HCT116 (cell line): ENCODE results near the gene DDX53. TPM values are rescaled to one million over a fixed set of nuclear protein-coding genes. Genes with fewer than 3 reads are reported as not detected.

ENCODE experiments used
- ATAC-seq: fragments of 200-7000 bp; cut with Tn5 transposase; 2 replicates; pipeline ENCODE4 v1.9.1; 2020; ENCODE audit warnings: mild to moderate bottlenecking, moderate library complexity
- BruUV-seq: library from RNA; stranded (reverse); fragments of 400-500 nt; replicated peaks from 2 replicates; lab custom pipeline; 2021; lab: Mats Ljungman, UMichigan
- CTCF ChIA-PET: fragments of 300-600 bp; sonication (Branson Sonifier 250); formaldehyde crosslinking; loops from one replicate; lab custom pipeline; 2021; ENCODE audit warnings: antibody characterized with exemption; lab: Charles Lee
- POLR2A ChIA-PET: fragments of 300-600, 350-600 bp; sonication (Branson Sonifier 250); formaldehyde crosslinking; loops from one replicate; lab custom pipeline; 2021; ENCODE audit warnings: antibody characterized with exemption; lab: Charles Lee
- RAD21 ChIA-PET, 2 experiments: fragments of 300-600 bp; sonication (Branson Sonifier 250); formaldehyde crosslinking; loops; one replicate each; lab custom pipeline; 2023; ENCODE audit warnings: low total read pairs in 2 of 2; ENCODE audit not compliant: uncharacterized antibody in 2 of 2, unreplicated experiment in 2 of 2, low non-redundant PET in 1 of 2; lab: Charles Lee
- DNase-seq: peaks from one replicate; pipeline ENCODE4 v3.0.0-alpha.2; 2010; ENCODE audit warnings: low read depth, low spot score
- H2AFZ ChIP-seq: fragments of 200-600 bp; shearing (Covaris generic), sonication (generic); 2 replicates; pipeline ENCODE4 v1.6.1; 2017; ENCODE audit warnings: low read depth, mixed run types, mixed read lengths, antibody characterized with exemption, low read length; ENCODE audit not compliant: poor library complexity, severe bottlenecking
- H3K27ac ChIP-seq: 2 replicates; pipeline ENCODE4 v1.5.1; 2012; ENCODE audit warnings: low read depth, low read length
- H3K27me3 ChIP-seq: fragments of 200-600 bp; sonication (generic); 2 replicates; pipeline ENCODE4 v1.6.1; 2016; ENCODE audit warnings: mixed run types, low read length, mixed read lengths; ENCODE audit not compliant: insufficient read depth
- H3K36me3 ChIP-seq, 2 experiments: fragments of 200-500 bp in 1 of 2; fragments of 200-600 bp in 1 of 2; sonication (Bioruptor generic) in 1 of 2; sonication (generic) in 1 of 2; 2 replicates each; pipeline versions ENCODE4 v1.5.1 to v1.6.1; 2014 to 2016; ENCODE audit warnings: low read length in 2 of 2, inconsistent platforms in 1 of 2, mixed read lengths in 1 of 2, mixed run types in 1 of 2; ENCODE audit not compliant: insufficient read depth in 2 of 2, control insufficient read depth in 1 of 2
- H3K4me1 ChIP-seq, 2 experiments: fragments of 200-600 bp in 1 of 2; sonication (generic) in 1 of 2; 2 replicates each; pipeline versions ENCODE4 v1.5.1 to v1.6.1; 2012 to 2017; ENCODE audit warnings: low read length in 2 of 2, inconsistent platforms in 1 of 2, mild to moderate bottlenecking in 1 of 2, mixed read lengths in 1 of 2, mixed run types in 1 of 2, moderate library complexity in 1 of 2; ENCODE audit not compliant: insufficient read depth in 2 of 2, control insufficient read depth in 1 of 2
- H3K4me2 ChIP-seq: fragments of 200-600 bp; sonication (generic); 2 replicates; pipeline ENCODE4 v1.6.1; 2017; ENCODE audit warnings: mixed run types, low read length, mixed read lengths
- H3K4me3 ChIP-seq, 2 experiments: fragments of 200-600 bp in 1 of 2; sonication (generic) in 1 of 2; replicated peaks in 1 of 2; 2 replicates each; pipeline ENCODE4 v1.5.1; 2011 to 2016; ENCODE audit warnings: low read length in 2 of 2, control low read depth in 1 of 2, low read depth in 1 of 2, mild to moderate bottlenecking in 1 of 2, mixed read lengths in 1 of 2, mixed run types in 1 of 2
- H3K79me2 ChIP-seq: fragments of 200-600 bp; sonication (generic); 2 replicates; pipeline ENCODE4 v1.6.1; 2017; ENCODE audit warnings: mild to moderate bottlenecking, mixed run types, low read length, moderate library complexity, mixed read lengths; ENCODE audit not compliant: insufficient read depth
- H3K9ac ChIP-seq: fragments of 200-600 bp; sonication (generic); 2 replicates; pipeline ENCODE4 v1.6.1; 2016; ENCODE audit warnings: low read length, mixed read lengths
- H3K9me2 ChIP-seq: fragments of 200-600 bp; sonication (generic), shearing (Covaris generic); 2 replicates; pipeline ENCODE4 v1.6.1; 2017; ENCODE audit warnings: mixed run types, mild to moderate bottlenecking, moderate library complexity; ENCODE audit not compliant: insufficient read depth
- H3K9me3 ChIP-seq, 2 experiments: fragments of 200-500 bp in 1 of 2; fragments of 200-600 bp in 1 of 2; sonication (Bioruptor generic) in 1 of 2; sonication (generic) in 1 of 2; 2 replicates each; pipeline ENCODE4 v1.6.1; 2014 to 2017; ENCODE audit warnings: low read length in 2 of 2, mixed read lengths in 2 of 2, inconsistent platforms in 1 of 2, low read depth in 1 of 2, mild to moderate bottlenecking in 1 of 2, mixed run types in 1 of 2, moderate library complexity in 1 of 2; ENCODE audit not compliant: control insufficient read depth in 1 of 2, insufficient read depth in 1 of 2
- H4K20me1 ChIP-seq: fragments of 200-600 bp; sonication (generic), shearing (Covaris generic); 2 replicates; pipeline ENCODE4 v1.6.1; 2017; ENCODE audit warnings: mixed run types, mild to moderate bottlenecking, moderate library complexity; ENCODE audit not compliant: insufficient read depth
- EZH2 ChIP-seq: fragments of 200-600 bp; sonication (generic); IDR thresholded peaks from 2 replicates; pipeline ENCODE4 v1.6.1; 2017; ENCODE audit warnings: antibody characterized with exemption, mixed run types
- EZH2phosphoT487 ChIP-seq: fragments of 200-600 bp; IDR thresholded peaks from 2 replicates; pipeline ENCODE4 v1.6.1; 2018; ENCODE audit warnings: antibody characterized with exemption, borderline replicate concordance
- JUND ChIP-seq: IDR thresholded peaks from 2 replicates; pipeline ENCODE4 v1.6.1; 2012
- POLR2AphosphoS5 ChIP-seq: IDR thresholded peaks from 2 replicates; pipeline ENCODE4 v1.6.1; 2011; ENCODE audit warnings: mild to moderate bottlenecking, low read depth, low read length, moderate library complexity
- SIN3A ChIP-seq: IDR thresholded peaks from 2 replicates; pipeline ENCODE4 v1.6.1; 2012; ENCODE audit warnings: low read depth
- SP1 ChIP-seq: IDR thresholded peaks from 2 replicates; pipeline ENCODE4 v1.6.1; 2012; ENCODE audit warnings: low read depth
- SRF ChIP-seq: IDR thresholded peaks from 2 replicates; pipeline ENCODE4 v1.6.1; 2012; ENCODE audit warnings: low read depth
- ZBTB33 ChIP-seq: IDR thresholded peaks from 2 replicates; pipeline ENCODE4 v1.6.1; 2011; ENCODE audit warnings: mild to moderate bottlenecking, low read length, moderate library complexity; ENCODE audit not compliant: insufficient replicate concordance; ENCODE audit errors: extremely low read depth
- intact Hi-C: fragments of 100-400 bp; cut with micrococcal nuclease; formaldehyde crosslinking; loops from 2 replicates; pipeline ENCODE4 v1.10.0; 2022
- total RNA-seq: library from RNA; stranded (reverse); gene quantifications from one replicate; pipeline ENCODE4 v1.2.1, GENCODE V29; 2021; ENCODE audit not compliant: unreplicated experiment
- TF ChIP-seq, protein P1 (sequence below): IDR thresholded peaks from 2 replicates; pipeline ENCODE4 v1.6.1; 2012; ENCODE audit warnings: low read depth

DDX53 gene
- total RNA-seq, 1 experiment from 2014 or later: not detected

GRCh38 chrX:23046443-23046842, 46.7 kb downstream of the DDX53 start:
- no peak overlapping the region for H3K9ac ChIP-seq
- H3K79me2 ChIP-seq: no peaks in the 10 kb centered on the region
- no peak overlapping the region for H3K27ac ChIP-seq
- H3K9me2 ChIP-seq: no peaks in the 10 kb centered on the region
- no TSS peak for BruUV-seq
- H3K36me3 ChIP-seq: no peaks in the 10 kb centered on the region
- CTCF ChIA-PET: no interaction called here
- no peaks in the 10 kb centered on the region for H3K9me3 ChIP-seq
- H3K27me3 ChIP-seq: no peaks in the 10 kb centered on the region
- H3K4me2 ChIP-seq: no peak overlapping the region
- RAD21 ChIA-PET: no interaction called here
- TF ChIP-seq EZH2: no peak
- no peak for TF ChIP-seq SP1
- TF ChIP-seq JUND: no peak
- TF ChIP-seq SRF: no peak
- TF ChIP-seq, all 23 proteins: peak for 0
- intact Hi-C loops: no loop called here
- ATAC-seq: no peak
- POLR2A ChIA-PET: no interaction called here
- Histone ChIP-seq H3K4me1 (no peaks in the 10 kb centered on the region), H4K20me1 (no peaks in the 10 kb centered on the region), H3K4me3 (no peak overlapping the region), H2AFZ (no peak overlapping the region)
- DNase-seq: no peak

- no peak for TF ChIP-seq ZBTB33
- TF ChIP-seq, protein P1, sequence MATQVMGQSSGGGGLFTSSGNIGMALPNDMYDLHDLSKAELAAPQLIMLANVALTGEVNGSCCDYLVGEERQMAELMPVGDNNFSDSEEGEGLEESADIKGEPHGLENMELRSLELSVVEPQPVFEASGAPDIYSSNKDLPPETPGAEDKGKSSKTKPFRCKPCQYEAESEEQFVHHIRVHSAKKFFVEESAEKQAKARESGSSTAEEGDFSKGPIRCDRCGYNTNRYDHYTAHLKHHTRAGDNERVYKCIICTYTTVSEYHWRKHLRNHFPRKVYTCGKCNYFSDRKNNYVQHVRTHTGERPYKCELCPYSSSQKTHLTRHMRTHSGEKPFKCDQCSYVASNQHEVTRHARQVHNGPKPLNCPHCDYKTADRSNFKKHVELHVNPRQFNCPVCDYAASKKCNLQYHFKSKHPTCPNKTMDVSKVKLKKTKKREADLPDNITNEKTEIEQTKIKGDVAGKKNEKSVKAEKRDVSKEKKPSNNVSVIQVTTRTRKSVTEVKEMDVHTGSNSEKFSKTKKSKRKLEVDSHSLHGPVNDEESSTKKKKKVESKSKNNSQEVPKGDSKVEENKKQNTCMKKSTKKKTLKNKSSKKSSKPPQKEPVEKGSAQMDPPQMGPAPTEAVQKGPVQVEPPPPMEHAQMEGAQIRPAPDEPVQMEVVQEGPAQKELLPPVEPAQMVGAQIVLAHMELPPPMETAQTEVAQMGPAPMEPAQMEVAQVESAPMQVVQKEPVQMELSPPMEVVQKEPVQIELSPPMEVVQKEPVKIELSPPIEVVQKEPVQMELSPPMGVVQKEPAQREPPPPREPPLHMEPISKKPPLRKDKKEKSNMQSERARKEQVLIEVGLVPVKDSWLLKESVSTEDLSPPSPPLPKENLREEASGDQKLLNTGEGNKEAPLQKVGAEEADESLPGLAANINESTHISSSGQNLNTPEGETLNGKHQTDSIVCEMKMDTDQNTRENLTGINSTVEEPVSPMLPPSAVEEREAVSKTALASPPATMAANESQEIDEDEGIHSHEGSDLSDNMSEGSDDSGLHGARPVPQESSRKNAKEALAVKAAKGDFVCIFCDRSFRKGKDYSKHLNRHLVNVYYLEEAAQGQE: no peak
- TF ChIP-seq SRF: no peak
- no peak for TF ChIP-seq SIN3A
- no peak for TF ChIP-seq EZH2phosphoT487
- TF ChIP-seq POLR2AphosphoS5: no peak
- TF ChIP-seq, all 23 proteins: peak for 0
- Histone ChIP-seq H3K36me3 (no peaks in the 10 kb centered on the region), H3K4me3 (no peak overlapping the region), H3K9ac (no peak overlapping the region), H2AFZ (no peak overlapping the region), H3K4me1 (no peaks in the 10 kb centered on the region), H4K20me1 (no peaks in the 10 kb centered on the region), H3K9me3 (no peaks in the 10 kb centered on the region), H3K79me2 (no peaks in the 10 kb centered on the region), H3K9me2 (no peaks in the 10 kb centered on the region), H3K27me3 (no peaks in the 10 kb centered on the region), H3K4me2 (no peak overlapping the region), H3K27ac (no peak overlapping the region)
- ChIA-PET CTCF (no interaction called here), RAD21 (no interaction called here), POLR2A (no interaction called here)
- ATAC-seq (no peak), DNase-seq (no peak)
- BruUV-seq: no TSS peak
- intact Hi-C loops: no loop called here
Observed at GRCh38 chrX:23048806-23049573, 49.2 kb downstream of the DDX53 start.
